ENCODE measurements around the gene ANGPT4.

- TF ChIP-seq POLR2A (IDR thresholded peaks at IDR 0.05; ENCODE audit: low read depth, low read length): no peak
- TF ChIP-seq POLR2AphosphoS5 (IDR thresholded peaks at IDR 0.05; ENCODE audit: low read depth, low read length): no peak
- TF ChIP-seq TAF1 (IDR thresholded peaks at IDR 0.05; ENCODE audit: low read depth, low read length): no peak
These were observed 5.0 kb downstream of the ANGPT4 start for GRCh38 chr20:910870-911770.
